H9 (cell line): ENCODE data around the gene SUMF1. TPM values are rescaled to one million over a fixed set of nuclear protein-coding genes. Genes with fewer than 3 reads are reported as not detected.

Experiments
- DNase-seq: peaks from one replicate; pipeline ENCODE4 v3.0.0-alpha.2; 2017
- H2AFZ ChIP-seq: one replicate; pipeline ENCODE4 v1.6.1; 2013; ENCODE audit warnings: mild to moderate bottlenecking, low read length, control low read depth, moderate library complexity
- H2AK5ac ChIP-seq: 2 replicates; pipeline ENCODE4 v1.6.1; 2013; ENCODE audit warnings: low read length, control low read depth, mixed read lengths; ENCODE audit not compliant: insufficient read length
- H2BK120ac ChIP-seq: one replicate; pipeline ENCODE4 v1.6.1; 2013; ENCODE audit warnings: low read depth, mild to moderate bottlenecking, low read length, control low read depth, inconsistent platforms; ENCODE audit not compliant: poor library complexity, severe bottlenecking
- H2BK12ac ChIP-seq: 2 replicates; pipeline ENCODE4 v1.6.1; 2013; ENCODE audit warnings: low read length, control low read depth, mixed read lengths, low read depth; ENCODE audit not compliant: insufficient read length
- H2BK15ac ChIP-seq: 2 replicates; pipeline ENCODE4 v1.6.1; 2013; ENCODE audit warnings: low read depth, low read length, control low read depth
- H2BK20ac ChIP-seq: one replicate; pipeline ENCODE4 v1.6.1; 2013; ENCODE audit warnings: low read depth, mild to moderate bottlenecking, low read length, control low read depth, inconsistent platforms; ENCODE audit not compliant: poor library complexity, severe bottlenecking
- H2BK5ac ChIP-seq: 2 replicates; pipeline ENCODE4 v1.6.1; 2013; ENCODE audit warnings: low read length, control low read depth, mixed read lengths; ENCODE audit not compliant: insufficient read length
- H3K14ac ChIP-seq: 2 replicates; pipeline ENCODE4 v1.6.1; 2013; ENCODE audit warnings: low read length, control low read depth; ENCODE audit not compliant: insufficient read depth
- H3K18ac ChIP-seq: 2 replicates; pipeline ENCODE4 v1.6.1; 2013; ENCODE audit warnings: low read depth, mild to moderate bottlenecking, mixed read lengths, low read length, control low read depth; ENCODE audit not compliant: insufficient read length
- H3K23ac ChIP-seq: 2 replicates; pipeline ENCODE4 v1.6.1; 2013; ENCODE audit warnings: low read length, control low read depth, mixed read lengths, low read depth; ENCODE audit not compliant: insufficient read length
- H3K23me2 ChIP-seq: 2 replicates; pipeline ENCODE4 v1.6.1; 2013; ENCODE audit warnings: low read depth, mild to moderate bottlenecking, mixed read lengths, low read length, control low read depth; ENCODE audit not compliant: insufficient read length, poor library complexity, severe bottlenecking
- H3K27ac ChIP-seq: 2 replicates; pipeline ENCODE4 v1.5.1; 2013; ENCODE audit warnings: low read length, control low read depth, mixed read lengths, low read depth; ENCODE audit not compliant: insufficient read length
- H3K27me3 ChIP-seq: 2 replicates; pipeline ENCODE4 v1.6.1; 2013; ENCODE audit warnings: low read length, control low read depth, inconsistent platforms; ENCODE audit not compliant: insufficient read depth
- H3K4ac ChIP-seq: 2 replicates; pipeline ENCODE4 v1.6.1; 2013; ENCODE audit warnings: low read depth, mild to moderate bottlenecking, control low read depth, inconsistent platforms, low read length, moderate library complexity
- H3K4me1 ChIP-seq: 2 replicates; pipeline ENCODE4 v1.6.1; 2013; ENCODE audit warnings: low read length, control low read depth, inconsistent platforms; ENCODE audit not compliant: insufficient read depth
- H3K4me2 ChIP-seq: 2 replicates; pipeline ENCODE4 v1.6.1; 2013; ENCODE audit warnings: low read length, control low read depth, mixed read lengths; ENCODE audit not compliant: insufficient read length, insufficient read depth
- H3K56ac ChIP-seq: 2 replicates; pipeline ENCODE4 v1.6.1; 2013; ENCODE audit warnings: low read depth, mild to moderate bottlenecking, mixed read lengths, low read length, control low read depth; ENCODE audit not compliant: insufficient read length
- H3K79me1 ChIP-seq: 2 replicates; pipeline ENCODE4 v1.6.1; 2013; ENCODE audit warnings: low read depth, mild to moderate bottlenecking, moderate library complexity, low read length, control low read depth, inconsistent platforms; ENCODE audit not compliant: insufficient read depth, poor library complexity, severe bottlenecking
- H3K79me2 ChIP-seq: 2 replicates; pipeline ENCODE4 v1.6.1; 2013; ENCODE audit warnings: low read length, control low read depth, inconsistent platforms; ENCODE audit not compliant: insufficient read depth
- H3K9ac ChIP-seq: 2 replicates; pipeline ENCODE4 v1.6.1; 2013; ENCODE audit warnings: low read length, control low read depth, mixed read lengths; ENCODE audit not compliant: insufficient read length; ENCODE audit errors: extremely low read depth
- H3K9me3 ChIP-seq: one replicate; pipeline ENCODE4 v1.6.1; 2013; ENCODE audit warnings: low read depth, low read length, inconsistent platforms; ENCODE audit not compliant: control insufficient read depth
- H3T11ph ChIP-seq: one replicate; pipeline ENCODE4 v1.6.1; 2013; ENCODE audit warnings: mild to moderate bottlenecking, low read length, control low read depth, inconsistent platforms
- H4K20me1 ChIP-seq: one replicate; pipeline ENCODE4 v1.6.1; 2013; ENCODE audit not compliant: control insufficient read depth, insufficient read length, insufficient read depth
- H4K5ac ChIP-seq: 2 replicates; pipeline ENCODE4 v1.6.1; 2013; ENCODE audit warnings: low read depth, mild to moderate bottlenecking, mixed read lengths, low read length, control low read depth; ENCODE audit not compliant: insufficient read length
- H4K8ac ChIP-seq: replicated peaks from 2 replicates; pipeline ENCODE4 v1.6.1; 2013; ENCODE audit warnings: low read length, control low read depth, mixed read lengths, low read depth; ENCODE audit not compliant: insufficient read length
- H4K91ac ChIP-seq: 2 replicates; pipeline ENCODE4 v1.6.1; 2013; ENCODE audit warnings: low read depth, mild to moderate bottlenecking, moderate library complexity, mixed read lengths, low read length, control low read depth; ENCODE audit not compliant: insufficient read length
- H3K27ac Mint-ChIP-seq, 3 experiments: 2 replicates in 2 of 3; 3 replicates in 1 of 3; pipeline ENCODE4 v1.8.0; 2020 to 2021; ENCODE audit warnings: mixed read lengths in 3 of 3, mild to moderate bottlenecking in 1 of 3, moderate library complexity in 1 of 3
- H3K27me3 Mint-ChIP-seq: 2 replicates; pipeline ENCODE4 v1.8.0; 2021; ENCODE audit warnings: low read depth, mild to moderate bottlenecking, moderate library complexity, mixed read lengths
- H3K36me3 Mint-ChIP-seq, 3 experiments: 2 replicates in 2 of 3; 3 replicates in 1 of 3; pipeline ENCODE4 v1.8.0; 2020 to 2021; ENCODE audit warnings: low read depth in 3 of 3, mixed read lengths in 3 of 3; ENCODE audit not compliant: insufficient read depth in 1 of 3
- H3K4me1 Mint-ChIP-seq, 2 experiments: 2 replicates each; pipeline ENCODE4 v1.8.0; 2020; ENCODE audit warnings: mixed read lengths in 2 of 2
- H3K4me3 Mint-ChIP-seq, 2 experiments: 2 replicates in 1 of 2; 3 replicates in 1 of 2; pipeline ENCODE4 v1.8.0; 2020 to 2021; ENCODE audit warnings: mild to moderate bottlenecking in 2 of 2, mixed read lengths in 2 of 2, moderate library complexity in 1 of 2
- H3K9me3 Mint-ChIP-seq, 2 experiments: 2 replicates in 1 of 2; 3 replicates in 1 of 2; pipeline ENCODE4 v1.8.0; 2020; ENCODE audit warnings: mild to moderate bottlenecking in 2 of 2, mixed read lengths in 2 of 2, moderate library complexity in 1 of 2
- CTCF ChIP-seq: fragments of 200-600 bp; sonication (generic); conservative IDR thresholded peaks from 3 replicates; pipeline ENCODE4 v1.8.0; 2021; ENCODE audit warnings: antibody characterized with exemption, mild to moderate bottlenecking
- total RNA-seq: library from RNA; stranded (reverse); gene quantifications from 2 replicates; pipeline ENCODE4 v1.2.1, GENCODE V29; 2021

SUMF1 gene
- total RNA-seq, 1 experiment from 2014 or later, result 9.5 TPM

- Mint-ChIP-seq H3K36me3 (no peaks in the 10 kb centered on the region), H3K27me3 (no peaks in the 10 kb centered on the region), H3K4me3 (no peak overlapping the region), H3K27ac (no peak overlapping the region), H3K9me3 (no peaks in the 10 kb centered on the region), H3K4me1 (peaks cover 0 to 11% of the 10 kb centered on the region in 2 experiments; a peak in 2 of 4 replicates)
- Histone ChIP-seq H3K27me3 (no peaks in the 10 kb centered on the region), H3K27ac (no peak overlapping the region), H4K8ac (no peak overlapping the region), H3K79me2 (no peaks in the 10 kb centered on the region), H3K18ac (no peak overlapping the region), H2BK120ac (no peak overlapping the region), H2BK12ac (no peak overlapping the region), H2AFZ (no peak overlapping the region), H2BK15ac (no peak overlapping the region), H2BK20ac (no peak overlapping the region), H3K14ac (no peak overlapping the region), H3K23me2 (no peaks in the 10 kb centered on the region), H3K79me1 (peaks cover 1% of the 10 kb centered on the region), H3T11ph (no peak overlapping the region), H3K4me2 (no peak overlapping the region), H4K5ac (no peak overlapping the region), H4K20me1 (no peaks in the 10 kb centered on the region), H3K9ac (no peak overlapping the region), H3K56ac (no peak overlapping the region), H2AK5ac (no peak overlapping the region), H3K9me3 (no peaks in the 10 kb centered on the region), H3K23ac (no peak overlapping the region), H4K91ac (no peak overlapping the region), H3K4ac (no peak overlapping the region), H3K4me1 (no peaks in the 10 kb centered on the region; the same call in 1 of the 2 replicates), H2BK5ac (no peak overlapping the region)
- TF ChIP-seq CTCF, result no peak
- DNase-seq, result no peak
Measured at GRCh38 chr3:4425055-4425454, 42.0 kb downstream of the SUMF1 start.
